Upper lobe of left lung (tissue), 6 donors: ENCODE data around the gene CNDP1. TPM values are rescaled to one million over a fixed set of nuclear protein-coding genes. Genes with fewer than 3 reads are reported as not detected.

Experiments used
- ATAC-seq, 2 donors: fragments of 200-7000 bp; cut with Tn5 transposase; one replicate each; pipeline ENCODE4 v1.9.1; 2022; ENCODE audit warnings: mild to moderate bottlenecking in 2 of 2, moderate library complexity in 2 of 2; ENCODE audit not compliant: low FRiP score in 2 of 2
- DNase-seq, 2 donors: peaks; one replicate each; pipeline ENCODE4 v3.0.0-alpha.2; 2019 to 2020
- H3K27ac ChIP-seq, 4 donors: fragments of 200-600 bp; sonication (generic); one replicate each; pipeline ENCODE4 v1.5.1; 2016 to 2019
- H3K27me3 ChIP-seq, 4 donors: fragments of 200-600 bp; sonication (generic); one replicate each; pipeline ENCODE4 v1.5.1; 2017 to 2019
- H3K36me3 ChIP-seq, 4 donors: fragments of 200-600 bp; sonication (generic); one replicate each; pipeline ENCODE4 v1.5.1; 2016 to 2019
- H3K4me1 ChIP-seq, 4 donors: fragments of 200-600 bp; sonication (generic); one replicate each; pipeline ENCODE4 v1.5.1; 2018 to 2019
- H3K4me3 ChIP-seq, 4 donors: fragments of 200-600 bp; sonication (generic); one replicate each; pipeline ENCODE4 v1.5.1; 2017 to 2019; ENCODE audit warnings: mild to moderate bottlenecking in 2 of 4, moderate library complexity in 1 of 4
- H3K9me3 ChIP-seq, 4 donors: fragments of 200-600 bp; sonication (generic); one replicate each; pipeline ENCODE4 v1.5.1; 2018 to 2019
- EP300 ChIP-seq, 4 donors: sonication (generic); formaldehyde crosslinking; IDR thresholded peaks; one replicate each; pipeline ENCODE4 v1.5.1; 2017; ENCODE audit warnings: antibody characterized with exemption in 4 of 4, control low read depth in 2 of 4
- POLR2A ChIP-seq, 4 donors: fragments of 450-650 bp; IDR thresholded peaks; one replicate each; pipeline ENCODE4 v1.5.1; 2016 to 2017; ENCODE audit warnings: antibody characterized with exemption in 4 of 4, mild to moderate bottlenecking in 2 of 4
- POLR2AphosphoS5 ChIP-seq, 2 donors: sonication (generic); formaldehyde crosslinking; IDR thresholded peaks; one replicate each; pipeline ENCODE4 v1.5.1; 2017; ENCODE audit warnings: antibody characterized with exemption in 2 of 2
- WGBS, 2 donors: methylation state at CpG; one replicate each; pipeline ENCODE4 v1.1.5; 2017 to 2018; 5-methylcytosine and 5-hydroxymethylcytosine counted together
- total RNA-seq, 6 donors: library from RNA; depleted of rRNA in 4 of 6; stranded (reverse); fragments of >200 nt in 4 of 6; gene quantifications; one replicate each; pipeline versions ENCODE4 v1.1.0 to v1.2.1, GENCODE V29; 2016 to 2021
- TF ChIP-seq, protein P1 (sequence below), 6 experiments: fragments of 450-650 bp in 4 of 6; fragments of 200-600 bp in 2 of 6; sonication (generic) in 2 of 6; IDR thresholded peaks; one replicate each; pipeline ENCODE4 v1.5.1; 2016 to 2019; ENCODE audit warnings: antibody characterized with exemption in 6 of 6
- donor health status: DM: no; HTN: no; CAD: no; lungs with moderate emphysema.
- donor health status: DM: no; HTN: yes; CAD: no; lungs with severe emphysema.

The CNDP1 gene
- total RNA-seq, 6 donors from 2014 or later = not detected

DNA sequence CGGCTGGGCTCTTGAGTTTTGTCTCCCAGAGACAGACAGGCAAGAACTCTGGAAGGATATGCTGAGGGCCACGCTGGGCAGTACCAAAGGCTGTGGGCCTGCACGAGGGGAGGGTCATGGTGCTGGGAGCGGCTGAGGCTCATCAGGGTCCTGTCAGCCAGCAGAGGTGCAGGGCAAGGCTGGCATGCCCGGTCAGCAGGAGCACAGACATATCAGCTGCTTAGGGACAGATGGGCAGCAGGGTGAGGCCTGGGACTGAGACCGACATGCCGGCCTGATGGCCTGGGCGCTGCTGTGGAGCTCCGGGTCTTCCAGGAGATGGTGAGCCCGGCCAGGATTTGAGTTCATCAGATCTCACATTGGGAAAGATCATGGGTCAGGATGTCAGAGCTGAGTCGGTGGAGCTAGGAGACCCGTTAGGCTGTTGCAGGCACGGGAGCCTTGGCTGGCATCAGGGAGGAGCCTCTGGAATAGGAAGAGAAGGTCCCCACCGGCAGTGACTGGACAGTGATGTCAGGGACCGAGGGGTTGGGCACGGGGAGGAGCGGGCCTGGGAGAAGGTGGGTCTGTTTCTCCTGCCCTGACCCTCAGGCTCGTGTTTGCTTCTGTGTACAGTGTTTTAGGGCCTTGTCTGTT is 19.3 kb upstream of the CNDP1 start:
- Histone ChIP-seq H3K4me1 (no peaks in the 10 kb centered on the region), H3K27me3 (no peaks in the 10 kb centered on the region), H3K4me3 (no peak overlapping the region), H3K27ac (no peak overlapping the region), H3K9me3 (no peaks in the 10 kb centered on the region), H3K36me3 (peaks cover 59 to 99% (median 89%) of the 10 kb centered on the region in 4 donors)
- TF ChIP-seq POLR2A (IDR thresholded peaks at IDR 0.05) (no peak), EP300 (IDR thresholded peaks at IDR 0.05) (no peak), POLR2AphosphoS5 (IDR thresholded peaks at IDR 0.05) (no peak)
- TF ChIP-seq, protein P1, sequence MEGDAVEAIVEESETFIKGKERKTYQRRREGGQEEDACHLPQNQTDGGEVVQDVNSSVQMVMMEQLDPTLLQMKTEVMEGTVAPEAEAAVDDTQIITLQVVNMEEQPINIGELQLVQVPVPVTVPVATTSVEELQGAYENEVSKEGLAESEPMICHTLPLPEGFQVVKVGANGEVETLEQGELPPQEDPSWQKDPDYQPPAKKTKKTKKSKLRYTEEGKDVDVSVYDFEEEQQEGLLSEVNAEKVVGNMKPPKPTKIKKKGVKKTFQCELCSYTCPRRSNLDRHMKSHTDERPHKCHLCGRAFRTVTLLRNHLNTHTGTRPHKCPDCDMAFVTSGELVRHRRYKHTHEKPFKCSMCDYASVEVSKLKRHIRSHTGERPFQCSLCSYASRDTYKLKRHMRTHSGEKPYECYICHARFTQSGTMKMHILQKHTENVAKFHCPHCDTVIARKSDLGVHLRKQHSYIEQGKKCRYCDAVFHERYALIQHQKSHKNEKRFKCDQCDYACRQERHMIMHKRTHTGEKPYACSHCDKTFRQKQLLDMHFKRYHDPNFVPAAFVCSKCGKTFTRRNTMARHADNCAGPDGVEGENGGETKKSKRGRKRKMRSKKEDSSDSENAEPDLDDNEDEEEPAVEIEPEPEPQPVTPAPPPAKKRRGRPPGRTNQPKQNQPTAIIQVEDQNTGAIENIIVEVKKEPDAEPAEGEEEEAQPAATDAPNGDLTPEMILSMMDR (IDR thresholded peaks at IDR 0.05) = no peak
- ATAC-seq (no peak), DNase-seq (peak in 1 of 2 donors; percentile 67)
- 82 to 95% methylated on average over 9 to 18 of the region's 18 CpGs for WGBS, 2 donors

DNA sequence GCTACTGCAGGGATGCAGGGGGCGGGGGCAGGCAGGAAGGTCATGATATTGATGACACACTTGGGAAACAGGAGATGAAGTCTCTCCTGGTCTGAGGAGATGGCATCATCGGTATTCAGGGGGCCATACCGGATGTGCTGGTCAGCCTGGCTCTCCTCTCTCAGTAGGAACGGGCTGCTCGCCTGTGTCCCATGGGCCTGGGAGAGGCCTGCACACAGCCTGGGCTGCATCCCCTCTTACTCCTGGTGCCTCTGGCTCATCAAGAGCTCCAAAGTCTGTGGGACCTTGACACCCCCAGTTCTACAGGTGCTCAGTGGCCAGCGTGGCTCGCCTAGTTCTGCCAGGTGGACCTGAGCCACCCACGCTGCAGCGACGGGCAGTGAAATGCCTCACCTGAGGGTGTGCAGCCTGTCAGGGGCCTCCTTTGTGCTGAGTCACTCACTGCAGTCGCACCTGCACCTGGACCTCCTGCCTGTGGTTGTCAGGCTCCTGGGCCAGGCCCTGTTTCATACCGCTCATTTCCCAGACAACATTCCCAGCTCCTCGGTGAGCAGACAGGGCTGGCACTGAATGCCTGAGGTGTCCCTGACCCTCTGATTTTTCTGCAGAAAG is 18.6 kb upstream of the CNDP1 start:
- Histone ChIP-seq H3K27ac (no peak overlapping the region), H3K9me3 (no peaks in the 10 kb centered on the region), H3K36me3 (peaks cover 61 to 99% (median 89%) of the 10 kb centered on the region in 4 donors), H3K4me3 (no peak overlapping the region), H3K27me3 (no peaks in the 10 kb centered on the region), H3K4me1 (no peaks in the 10 kb centered on the region)
- WGBS, 2 donors = 95 to 97% methylated on average over 3 to 13 of the region's 13 CpGs
- ATAC-seq (no peak), DNase-seq (peak in 1 of 2 donors; percentile 52)
- TF ChIP-seq POLR2AphosphoS5 (IDR thresholded peaks at IDR 0.05) (no peak), POLR2A (IDR thresholded peaks at IDR 0.05) (no peak), EP300 (IDR thresholded peaks at IDR 0.05) (no peak)
- TF ChIP-seq, protein P1 (IDR thresholded peaks at IDR 0.05) = no peak

DNA sequence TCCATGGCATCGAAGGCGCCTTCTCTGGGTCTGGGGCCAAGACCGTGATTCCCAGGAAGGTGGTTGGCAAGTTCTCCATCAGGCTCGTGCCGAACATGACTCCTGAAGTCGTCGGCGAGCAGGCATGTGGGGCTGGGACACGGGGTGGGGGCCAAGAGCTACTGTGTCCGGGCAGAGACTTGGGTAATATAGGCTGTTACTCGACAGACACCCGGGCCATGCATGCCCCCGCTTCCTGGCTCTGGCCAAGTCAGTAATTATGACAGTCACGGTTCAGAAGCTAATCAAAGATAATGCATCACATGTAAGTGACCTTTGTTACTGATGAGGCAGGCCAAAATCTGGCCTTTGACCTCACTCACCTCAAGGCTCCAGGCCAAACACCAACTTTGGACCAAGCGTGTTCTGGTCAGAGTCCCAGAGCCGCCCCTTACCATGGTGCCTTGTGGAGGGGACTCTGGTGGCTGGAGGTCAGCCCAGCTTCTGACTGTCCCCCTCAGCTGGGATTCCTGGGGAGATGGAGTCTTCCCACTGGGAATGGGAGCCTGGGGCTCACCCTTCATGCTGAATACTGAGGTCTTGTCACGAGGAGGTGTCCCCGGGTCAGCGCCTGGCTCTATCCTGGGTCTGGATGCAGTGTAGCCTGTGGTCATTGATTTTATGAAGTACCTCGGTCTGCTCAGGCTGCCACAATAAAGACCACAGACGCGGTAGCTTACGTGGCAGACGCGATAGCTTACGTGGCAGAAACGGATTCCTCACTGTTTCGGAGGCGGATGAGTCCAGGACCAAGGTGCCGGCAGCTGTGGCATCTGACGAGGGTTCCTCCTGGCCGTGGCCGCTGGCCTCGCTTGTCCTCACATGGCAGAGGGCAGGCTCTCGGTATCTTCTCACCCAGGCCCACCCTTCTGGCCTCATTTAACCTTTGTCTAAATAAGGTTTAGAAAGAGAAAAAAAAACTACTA is 17.7 kb upstream of the CNDP1 start:
- Histone ChIP-seq H3K27ac (no peak overlapping the region), H3K4me3 (no peak overlapping the region), H3K27me3 (no peaks in the 10 kb centered on the region), H3K9me3 (no peaks in the 10 kb centered on the region), H3K36me3 (peaks cover 56 to 97% (median 88%) of the 10 kb centered on the region in 4 donors), H3K4me1 (no peaks in the 10 kb centered on the region)
- no peak for TF ChIP-seq POLR2AphosphoS5 (IDR thresholded peaks at IDR 0.05)
- TF ChIP-seq, protein P1 (IDR thresholded peaks at IDR 0.05) = no peak
- TF ChIP-seq POLR2A (IDR thresholded peaks at IDR 0.05) = no peak
- no peak for TF ChIP-seq EP300 (IDR thresholded peaks at IDR 0.05)
- WGBS, 2 donors = 94 to 95% methylated on average over 33 to 34 of the region's 35 CpGs
- DNase-seq = peak in 1 of 2 donors; percentile 56
- ATAC-seq = no peak

DNA sequence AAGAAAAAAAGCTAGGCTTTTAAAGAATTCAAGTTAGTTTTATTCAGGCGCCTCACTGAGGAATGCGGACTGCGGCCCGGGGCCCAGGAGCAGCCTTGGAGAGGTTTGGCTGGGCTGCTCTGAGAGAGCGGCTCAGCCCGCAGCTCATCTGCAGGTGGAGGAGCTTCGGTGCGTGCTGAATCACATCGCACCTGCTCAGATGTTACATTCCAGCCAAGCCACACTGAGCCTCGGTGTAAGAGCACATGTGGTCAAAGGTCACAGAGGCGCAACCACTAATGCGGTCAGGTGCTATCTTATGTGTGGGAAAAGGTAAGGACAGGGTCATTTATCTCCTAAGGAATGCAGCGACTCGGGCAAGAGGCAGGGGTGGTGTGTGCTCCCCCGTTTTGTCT is 17.1 kb upstream of the CNDP1 start:
- Histone ChIP-seq H3K27me3 (no peaks in the 10 kb centered on the region), H3K9me3 (no peaks in the 10 kb centered on the region), H3K36me3 (peaks cover 49 to 91% (median 82%) of the 10 kb centered on the region in 4 donors), H3K27ac (no peak overlapping the region), H3K4me1 (no peaks in the 10 kb centered on the region), H3K4me3 (no peak overlapping the region)
- WGBS, 2 donors = 91 to 92% methylated on average over 15 of the region's 15 CpGs
- DNase-seq (no peak), ATAC-seq (no peak)
- TF ChIP-seq POLR2A (IDR thresholded peaks at IDR 0.05) (no peak), POLR2AphosphoS5 (IDR thresholded peaks at IDR 0.05) (no peak), EP300 (IDR thresholded peaks at IDR 0.05) (no peak)
- TF ChIP-seq, protein P1 (IDR thresholded peaks at IDR 0.05) = no peak
